GM19025 (cell line): ENCODE data around the gene COL3A1.

Source experiments
- ATAC-seq: cut with Tn5 transposase; IDR thresholded peaks from one replicate; pipeline ENCODE4 v1.9.1; 2021; ENCODE audit warnings: mild to moderate bottlenecking, low read depth, moderate library complexity; ENCODE audit not compliant: unreplicated experiment

The COL3A1 gene

GRCh38 chr2:189014449-189015138 lies 40.4 kb downstream of the COL3A1 start:
- no peak for ATAC-seq

- no peak for ATAC-seq
Observed at GRCh38 chr2:189015359-189015758, 41.2 kb downstream of the COL3A1 start.

GRCh38 chr2:189016311-189016861 lies 42.2 kb downstream of the COL3A1 start:
- no peak for ATAC-seq

DNA sequence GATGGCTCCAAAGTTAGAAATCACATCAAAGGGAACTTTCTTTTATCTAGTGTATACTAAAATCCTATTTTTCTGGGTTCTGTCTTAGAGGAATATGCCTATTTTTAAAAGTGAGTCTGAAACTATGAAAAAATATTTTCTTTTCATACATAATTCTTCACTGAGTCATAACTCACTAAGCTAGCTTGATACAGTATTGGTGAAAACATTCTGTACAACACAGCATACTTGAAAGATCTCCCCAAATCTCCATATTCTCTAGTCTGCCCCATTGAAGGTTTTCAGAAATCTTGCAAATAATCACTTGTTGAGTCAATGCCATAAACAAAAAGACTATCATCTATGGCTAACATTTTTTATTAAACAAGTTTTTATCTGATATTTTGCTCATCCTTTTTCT lies 44.5 kb downstream of the COL3A1 start:
- ATAC-seq = no peak

GRCh38 chr2:189020179-189020578 lies 46.0 kb downstream of the COL3A1 start:
- ATAC-seq = no peak

- no peak for ATAC-seq
Observed at GRCh38 chr2:189022053-189022481, 47.9 kb downstream of the COL3A1 start.

DNA sequence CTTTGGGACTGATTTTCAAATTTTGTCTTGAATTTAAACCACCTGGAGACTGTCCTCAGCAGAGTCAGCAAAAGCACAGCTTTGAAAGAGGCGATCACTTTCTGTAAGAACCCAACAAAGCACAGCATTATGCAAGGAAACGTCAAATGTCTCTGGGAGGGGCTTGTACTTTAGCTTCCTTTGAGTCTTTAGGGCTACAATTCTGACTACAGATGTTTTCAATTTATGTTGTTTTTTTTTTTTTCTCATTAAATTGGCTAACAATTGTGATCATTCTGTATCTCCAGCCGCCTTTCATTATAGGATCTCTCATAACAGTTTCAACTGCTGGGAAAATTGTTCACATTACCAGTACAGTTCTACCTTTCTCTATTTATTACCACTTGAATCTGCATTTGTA lies 48.3 kb downstream of the COL3A1 start:
- no peak for ATAC-seq

DNA sequence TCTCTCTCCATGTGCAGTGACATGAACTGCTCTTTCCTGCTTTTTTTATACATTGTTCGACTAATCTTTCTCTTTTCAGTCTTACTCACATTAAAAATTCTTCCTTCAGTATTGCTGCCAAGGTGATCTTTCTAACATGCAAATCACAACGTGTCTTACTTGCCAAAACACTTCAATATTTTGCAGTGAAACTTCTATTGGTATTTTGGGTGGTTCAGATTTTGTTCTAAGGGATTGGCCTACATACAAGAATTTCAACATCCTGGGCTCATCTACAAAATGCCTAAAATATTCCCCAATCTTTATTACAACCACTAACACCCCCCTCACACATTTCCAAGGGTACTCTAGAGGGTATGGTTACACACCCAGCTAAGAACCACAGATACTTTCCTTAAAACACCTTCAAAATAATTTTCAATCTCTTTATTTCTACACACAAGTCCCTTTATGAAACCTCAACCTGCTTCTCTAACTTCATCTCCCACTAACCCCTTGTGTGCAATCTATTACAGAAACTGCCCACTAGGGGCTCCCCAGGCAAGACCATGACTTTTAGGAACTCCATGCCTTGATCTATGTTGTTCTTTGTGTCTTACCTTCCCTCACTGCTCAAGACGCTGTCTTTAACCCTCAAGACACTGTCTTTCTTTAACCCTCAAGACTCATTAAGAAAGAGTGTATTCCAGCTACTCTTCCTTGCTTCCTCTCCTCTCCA lies 50.9 kb downstream of the COL3A1 start:
- no peak for ATAC-seq

GRCh38 chr2:189037518-189037917 lies 63.3 kb downstream of the COL3A1 start:
- ATAC-seq = no peak

DNA sequence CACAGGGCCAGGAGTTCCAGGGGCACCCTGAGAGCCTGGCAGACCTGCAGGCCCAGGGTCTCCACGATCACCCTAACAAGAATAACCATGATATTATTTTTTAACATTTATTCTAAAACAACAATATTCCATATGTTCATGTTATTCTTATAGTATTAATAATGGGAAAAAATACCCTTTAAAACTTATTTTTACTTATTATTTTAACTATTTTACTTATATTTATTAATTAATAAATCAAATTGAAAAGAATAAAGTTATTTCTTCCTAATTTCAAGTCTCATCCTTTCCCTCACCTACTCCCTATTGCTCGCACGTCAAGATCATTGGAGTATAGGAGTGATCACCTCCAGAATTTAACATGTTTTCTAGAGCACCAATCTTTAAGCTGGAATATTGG lies 71.7 kb downstream of the COL3A1 start:
- no peak for ATAC-seq

DNA sequence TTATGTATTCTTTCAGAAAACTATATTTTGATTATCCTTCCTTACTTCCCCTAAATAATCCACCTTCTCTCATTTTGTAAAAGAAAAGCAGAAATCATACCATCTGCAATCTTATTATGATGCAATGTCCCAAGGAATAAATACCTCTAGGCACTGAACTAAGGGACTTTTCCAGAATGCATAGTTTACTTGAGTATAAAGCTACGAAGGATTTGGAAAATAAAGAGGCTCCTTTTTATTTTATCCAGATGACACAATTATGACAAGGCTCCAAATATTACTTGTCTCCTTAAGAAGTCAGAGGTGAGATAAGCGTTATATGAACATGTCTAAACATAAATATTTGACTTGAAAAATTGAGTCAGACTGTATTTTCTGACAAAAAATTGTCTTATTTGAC lies 72.1 kb downstream of the COL3A1 start:
- ATAC-seq = no peak

DNA sequence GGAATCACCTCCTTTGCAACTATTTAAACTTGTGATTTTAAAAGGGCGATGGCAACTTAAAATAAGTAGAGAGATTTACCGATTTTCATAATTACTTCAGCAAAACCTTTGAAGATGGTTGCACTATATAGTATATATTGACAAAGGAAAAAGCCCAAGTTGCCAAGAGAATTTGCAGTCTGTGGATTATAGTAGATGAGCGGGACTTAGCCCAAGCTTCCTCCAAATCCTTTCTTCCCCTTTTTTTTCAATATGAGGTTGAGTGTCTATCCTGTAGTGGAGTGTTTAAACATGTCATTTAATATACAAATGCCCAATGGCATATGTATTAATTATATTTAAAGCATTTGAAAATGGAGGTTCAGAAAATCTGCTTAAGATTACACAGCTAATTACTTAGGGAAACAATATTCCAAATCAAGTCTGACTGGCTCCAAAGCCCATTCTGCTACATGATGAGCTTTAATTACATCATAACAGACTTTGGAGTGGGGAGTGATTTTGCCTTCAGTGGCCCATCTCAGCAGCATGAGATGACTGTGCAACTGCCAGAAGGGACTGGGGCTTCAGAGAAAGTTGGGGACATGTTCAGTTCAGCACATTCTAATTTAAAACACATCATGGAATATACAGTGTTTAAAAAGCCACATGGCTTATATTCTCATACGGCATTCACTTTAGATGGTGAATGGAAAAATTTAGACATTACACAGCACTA lies 73.2 kb downstream of the COL3A1 start:
- no peak for ATAC-seq

DNA sequence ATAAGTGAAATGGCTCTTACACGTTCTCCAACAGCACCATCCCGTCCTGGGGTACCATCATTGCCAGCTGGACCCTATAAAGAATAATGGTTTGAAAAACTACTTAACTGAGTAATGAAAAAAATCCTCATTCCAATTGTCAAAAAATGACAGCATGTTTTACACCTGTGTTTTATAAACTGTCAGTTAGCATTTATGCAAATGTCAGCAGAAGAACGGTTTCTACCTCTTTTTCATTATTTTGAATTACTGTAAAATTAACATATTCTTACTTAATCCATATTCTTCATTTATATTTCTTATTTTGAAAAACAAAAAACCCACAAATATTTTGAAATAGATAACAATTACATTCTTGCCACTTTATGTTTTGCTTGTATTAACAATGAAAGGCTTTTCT lies 74.0 kb downstream of the COL3A1 start:
- ATAC-seq = no peak

DNA sequence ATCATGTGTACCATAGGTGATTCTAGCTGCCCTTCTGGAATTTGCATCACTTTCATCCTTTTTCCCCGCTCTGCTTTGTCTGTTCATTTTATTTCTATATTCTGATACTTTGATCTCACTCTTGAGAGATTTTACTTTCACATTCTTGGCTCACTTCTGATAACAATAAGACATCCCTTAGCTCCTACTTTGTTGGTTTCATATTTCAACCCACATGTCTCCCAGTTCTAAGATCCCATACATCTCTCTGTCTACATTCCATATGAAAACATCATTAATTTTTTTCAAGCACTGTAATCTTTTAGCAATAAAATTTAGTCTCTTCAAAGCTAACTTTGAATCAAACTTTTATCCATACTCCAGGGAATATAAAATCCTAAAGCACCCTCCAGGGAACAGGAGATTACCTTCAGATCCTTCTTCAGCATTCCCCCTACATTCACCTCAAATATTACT lies 75.6 kb downstream of the COL3A1 start:
- ATAC-seq = no peak

DNA sequence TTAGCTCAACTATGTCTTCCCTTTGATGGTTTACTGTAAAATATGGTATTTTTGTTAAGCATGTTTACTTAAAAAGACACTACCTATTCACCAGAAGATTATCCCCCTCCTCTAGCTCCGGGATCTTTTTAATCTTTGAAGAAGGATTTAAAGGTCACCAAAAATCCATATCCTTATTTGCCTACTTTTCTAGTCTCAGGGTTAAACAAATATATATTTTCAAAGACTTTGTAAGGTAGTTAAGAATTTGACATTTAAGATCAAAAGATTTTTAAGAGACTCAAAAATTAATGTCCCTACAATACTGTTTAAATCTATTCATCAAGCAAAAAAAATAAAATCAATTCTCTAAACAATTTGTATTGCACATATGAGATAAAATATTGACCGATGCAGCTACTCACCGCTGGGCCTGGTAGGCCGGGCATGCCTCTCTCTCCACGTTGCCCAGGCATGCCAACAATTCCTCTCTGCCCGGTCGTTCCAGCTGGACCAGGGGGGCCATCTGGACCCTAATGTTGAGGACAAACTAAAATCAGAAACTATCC lies 76.1 kb downstream of the COL3A1 start:
- ATAC-seq = no peak

GRCh38 chr2:189056200-189057106 lies 82.3 kb downstream of the COL3A1 start:
- ATAC-seq = no peak

DNA sequence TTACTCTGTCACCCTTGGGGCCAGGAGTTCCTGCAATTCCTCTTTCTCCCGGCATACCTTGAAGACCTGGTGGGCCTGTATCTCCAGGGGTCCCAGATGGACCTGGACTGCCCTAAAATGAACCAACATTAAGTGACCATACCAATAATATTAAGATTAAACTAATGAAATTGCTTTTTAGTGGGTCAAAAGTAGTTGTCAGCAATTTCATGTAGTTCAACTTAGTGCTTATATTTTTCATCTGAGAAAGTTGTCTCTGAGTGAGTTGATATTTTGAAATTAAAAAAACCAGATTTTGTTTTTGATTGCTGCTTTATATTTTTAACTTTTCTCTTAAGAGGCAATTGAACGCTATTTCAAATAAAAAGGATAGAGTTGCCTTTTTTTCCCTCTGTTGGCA lies 83.1 kb downstream of the COL3A1 start:
- ATAC-seq = no peak

DNA sequence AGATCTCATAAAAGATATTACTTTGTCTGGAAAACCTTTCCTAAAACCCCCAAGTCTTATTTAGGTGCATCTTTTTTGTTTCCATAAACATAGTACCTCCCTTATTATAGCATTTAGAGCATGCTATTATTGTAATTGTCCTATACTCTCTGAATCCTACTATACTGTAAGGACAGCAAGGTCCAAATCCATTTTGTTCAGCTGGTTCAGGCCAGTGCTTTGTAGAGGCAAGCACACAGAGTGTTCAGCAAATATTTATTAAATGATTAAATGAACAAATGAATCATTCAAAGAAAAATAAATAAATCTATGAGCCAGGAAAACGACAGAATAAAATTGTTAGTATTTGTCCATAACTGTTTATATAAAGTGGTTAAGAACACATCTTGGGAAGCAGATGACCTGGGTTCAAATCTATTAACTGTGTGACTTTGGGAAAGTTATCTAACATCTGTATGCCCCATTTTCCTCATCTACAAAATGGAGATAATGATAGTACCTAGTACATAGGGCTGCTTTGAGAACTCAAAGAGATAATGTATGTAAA lies 86.0 kb downstream of the COL3A1 start:
- ATAC-seq = no peak
